Stimulated activated memory B cell treated with anti-CD40 and anti-IgM and Interleukin-4, amounts not matched to agents 10 μg/mL and 1 μg/mL and 100 μg/mL, for 72 hours (primary cell): ENCODE results near the gene TNFSF15.

Experiments used
- ATAC-seq: fragments of 150-1000 bp; cut with Tn5 transposase; 2 replicates; pipeline ENCODE4 v1.10.0; 2021
- H3K27ac Mint-ChIP-seq: one replicate; pipeline ENCODE4 v1.8.0; 2022; ENCODE audit warnings: mild to moderate bottlenecking, mixed read lengths
- H3K27me3 Mint-ChIP-seq: one replicate; pipeline ENCODE4 v1.8.0; 2022; ENCODE audit warnings: mixed read lengths
- H3K36me3 Mint-ChIP-seq: one replicate; pipeline ENCODE4 v1.8.0; 2022; ENCODE audit warnings: mixed read lengths
- H3K4me1 Mint-ChIP-seq: one replicate; pipeline ENCODE4 v1.8.0; 2022; ENCODE audit warnings: mixed read lengths
- H3K4me3 Mint-ChIP-seq: one replicate; pipeline ENCODE4 v1.8.0; 2022; ENCODE audit warnings: mild to moderate bottlenecking, moderate library complexity, mixed read lengths
- H3K9me3 Mint-ChIP-seq: one replicate; pipeline ENCODE4 v1.8.0; 2022; ENCODE audit warnings: mixed read lengths

Gene TNFSF15

DNA sequence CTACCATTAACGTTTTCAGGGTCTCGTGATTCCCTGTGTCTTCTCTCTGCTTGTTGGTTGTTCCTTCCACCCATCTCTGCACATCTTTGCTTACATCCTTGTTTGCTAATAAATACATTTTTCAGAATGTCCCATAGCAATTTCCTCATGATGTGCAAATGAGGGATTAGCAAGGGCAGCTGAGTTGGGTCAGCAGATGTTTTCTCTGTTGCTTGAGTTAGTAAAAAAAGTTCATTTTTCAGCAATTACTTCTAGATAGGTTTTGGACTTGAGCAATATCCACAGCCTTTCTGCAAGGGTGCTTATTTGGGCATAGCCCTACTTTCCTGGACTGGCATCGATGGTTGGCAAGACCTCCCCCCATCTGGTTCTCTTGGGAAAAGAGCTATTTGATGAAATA, 4.8 kb upstream of the TNFSF15 start:
- H3K27ac Mint-ChIP-seq: no peak overlapping the region
- peaks cover 17% of the 10 kb centered on the region for H3K27me3 Mint-ChIP-seq
- no peak for ATAC-seq
- peaks cover 38% of the 10 kb centered on the region for H3K4me1 Mint-ChIP-seq
- H3K4me3 Mint-ChIP-seq: no peak overlapping the region
- H3K36me3 Mint-ChIP-seq: peaks cover 5% of the 10 kb centered on the region
- H3K9me3 Mint-ChIP-seq: peaks cover 3% of the 10 kb centered on the region

DNA sequence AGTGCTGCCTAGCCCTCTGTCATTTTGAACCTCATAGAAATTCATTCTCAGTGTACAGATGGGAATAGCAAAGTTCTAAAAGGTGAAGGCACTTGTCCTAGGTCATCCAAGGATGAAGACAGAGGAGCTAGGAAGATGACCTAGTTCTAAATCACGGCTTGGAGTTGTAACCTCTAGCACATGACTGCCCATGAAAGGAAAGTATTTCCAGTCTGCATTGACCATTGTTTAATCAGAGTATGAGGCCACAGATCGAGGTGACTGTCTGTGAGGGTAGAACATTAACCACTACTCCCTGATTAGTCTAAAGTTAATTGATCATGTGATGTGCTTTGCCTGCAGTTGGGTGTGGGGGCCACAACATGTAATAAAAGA, 674 bp upstream of the TNFSF15 start:
- H3K4me1 Mint-ChIP-seq: peaks cover 47% of the 10 kb centered on the region
- no peaks in the 10 kb centered on the region for H3K36me3 Mint-ChIP-seq
- peak; percentile 14 for ATAC-seq

DNA sequence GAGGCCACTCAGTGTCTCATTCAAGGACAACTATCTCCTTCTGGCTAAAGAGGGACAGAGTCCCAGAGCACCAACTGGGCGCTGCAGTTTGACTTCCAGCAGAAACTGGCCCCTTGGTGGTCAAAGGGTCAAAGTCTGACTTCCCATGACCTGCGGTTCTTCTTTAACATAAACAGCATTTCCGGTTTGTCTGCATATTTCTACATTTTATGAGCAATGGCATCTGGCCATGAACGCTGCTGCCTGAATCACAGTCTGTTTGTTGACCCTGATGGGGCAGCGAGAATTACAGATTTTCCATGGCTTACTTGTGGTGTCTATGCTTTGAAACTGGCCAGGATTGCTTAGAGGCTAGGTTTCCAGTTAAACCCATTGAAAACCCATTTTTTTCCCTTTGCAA, 1.3 kb downstream of the TNFSF15 start:
- Mint-ChIP-seq H3K27me3 (no peaks in the 10 kb centered on the region), H3K27ac (no peak overlapping the region), H3K9me3 (no peaks in the 10 kb centered on the region), H3K4me3 (no peak overlapping the region), H3K36me3 (no peaks in the 10 kb centered on the region), H3K4me1 (peaks cover 46% of the 10 kb centered on the region)
- ATAC-seq: no peak

More for the DNA sequence above, 674 bp upstream of the TNFSF15 start:
- peak overlapping the region; percentile 33 for H3K27ac Mint-ChIP-seq
- no peak overlapping the region for H3K4me3 Mint-ChIP-seq
- no peaks in the 10 kb centered on the region for H3K9me3 Mint-ChIP-seq
- no peaks in the 10 kb centered on the region for H3K27me3 Mint-ChIP-seq

DNA sequence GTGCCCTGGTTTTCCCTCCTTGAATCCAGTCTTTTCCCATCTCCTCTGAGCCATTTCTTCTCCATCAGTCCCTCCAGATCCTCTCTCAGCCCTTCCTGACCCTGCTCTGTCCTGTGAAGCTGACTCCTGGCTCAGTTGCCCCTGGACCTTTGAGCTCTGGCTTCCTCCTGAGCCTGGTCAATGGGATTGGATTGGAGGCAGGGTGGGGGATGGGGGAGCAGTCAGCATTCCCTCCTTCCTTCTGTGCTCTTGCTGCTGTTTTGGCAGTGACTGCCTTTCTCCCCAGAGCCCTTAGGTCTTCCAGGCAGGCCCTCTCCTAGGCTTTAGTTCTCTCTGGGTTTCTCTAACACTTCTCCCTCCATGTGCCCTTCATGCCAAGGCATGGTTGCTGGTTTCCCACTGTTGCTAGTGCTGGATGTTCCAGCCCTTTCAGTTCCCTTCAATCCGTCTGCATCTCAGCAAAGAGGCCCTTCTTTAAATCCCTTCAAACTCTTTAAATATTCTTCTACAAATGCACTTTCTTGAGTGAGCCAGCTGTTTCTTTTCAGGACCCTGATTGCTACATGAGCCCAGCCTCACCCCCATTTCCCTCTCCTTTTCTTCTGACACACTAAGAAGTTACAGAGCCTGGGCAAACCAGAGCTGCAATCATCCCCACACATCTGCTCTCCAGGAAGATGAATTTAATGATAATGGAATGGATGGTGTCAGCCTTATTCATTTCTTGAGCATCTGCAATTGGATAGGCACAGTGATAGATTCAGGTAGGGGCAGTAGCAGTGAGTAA, 2.2 kb downstream of the TNFSF15 start:
- Mint-ChIP-seq H3K27me3 (no peaks in the 10 kb centered on the region), H3K27ac (peak overlapping the region; percentile 6), H3K36me3 (no peaks in the 10 kb centered on the region), H3K4me1 (peaks cover 38% of the 10 kb centered on the region), H3K9me3 (no peaks in the 10 kb centered on the region), H3K4me3 (no peak overlapping the region)
- ATAC-seq: no peak

DNA sequence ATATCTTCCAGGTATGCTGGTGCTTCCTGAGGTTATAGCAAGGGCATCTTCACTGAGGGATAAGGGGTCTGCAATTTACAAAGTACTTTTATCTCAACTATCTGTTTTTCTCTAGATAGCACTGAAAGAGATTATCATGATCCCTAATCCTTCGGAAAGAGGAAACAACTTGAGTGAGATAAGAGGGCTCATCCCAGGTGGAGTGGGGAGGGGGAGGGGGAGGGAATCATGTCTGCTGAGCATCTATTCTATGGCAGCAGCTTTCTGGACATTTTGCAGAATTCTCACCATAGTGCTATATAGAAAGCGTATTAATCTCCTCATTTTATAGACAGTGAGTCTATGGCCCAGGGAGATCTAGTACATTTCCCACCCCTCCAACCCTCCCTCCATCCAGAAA, 5.9 kb downstream of the TNFSF15 start:
- H3K9me3 Mint-ChIP-seq: no peaks in the 10 kb centered on the region
- peaks cover 7% of the 10 kb centered on the region for H3K4me1 Mint-ChIP-seq
- H3K27me3 Mint-ChIP-seq: no peaks in the 10 kb centered on the region
- H3K36me3 Mint-ChIP-seq: no peaks in the 10 kb centered on the region
- no peak overlapping the region for H3K4me3 Mint-ChIP-seq
- no peak overlapping the region for H3K27ac Mint-ChIP-seq
- ATAC-seq: no peak

DNA sequence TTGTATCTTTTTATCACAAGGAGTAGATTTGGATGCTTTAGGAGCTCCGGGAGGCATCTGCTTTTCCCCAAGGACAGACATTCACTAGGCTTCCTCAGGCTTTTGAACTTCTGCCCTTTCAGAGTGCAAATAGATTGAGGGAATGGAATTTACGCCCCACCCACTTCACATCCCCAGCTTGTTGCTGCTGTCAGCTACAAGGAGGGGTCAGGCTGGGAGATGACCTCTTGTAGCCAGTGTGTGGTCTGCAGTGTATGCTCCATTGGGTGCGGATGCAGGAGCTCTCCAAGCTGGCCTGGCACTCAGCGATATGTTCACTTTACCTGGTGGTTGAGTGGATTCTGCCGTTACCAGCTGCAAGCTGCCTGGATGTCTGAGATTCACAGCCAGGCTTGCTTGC, 6.4 kb downstream of the TNFSF15 start:
- Mint-ChIP-seq H3K4me1 (peaks cover 7% of the 10 kb centered on the region), H3K9me3 (no peaks in the 10 kb centered on the region), H3K27me3 (no peaks in the 10 kb centered on the region), H3K27ac (no peak overlapping the region), H3K36me3 (no peaks in the 10 kb centered on the region), H3K4me3 (no peak overlapping the region)
- ATAC-seq: no peak

DNA sequence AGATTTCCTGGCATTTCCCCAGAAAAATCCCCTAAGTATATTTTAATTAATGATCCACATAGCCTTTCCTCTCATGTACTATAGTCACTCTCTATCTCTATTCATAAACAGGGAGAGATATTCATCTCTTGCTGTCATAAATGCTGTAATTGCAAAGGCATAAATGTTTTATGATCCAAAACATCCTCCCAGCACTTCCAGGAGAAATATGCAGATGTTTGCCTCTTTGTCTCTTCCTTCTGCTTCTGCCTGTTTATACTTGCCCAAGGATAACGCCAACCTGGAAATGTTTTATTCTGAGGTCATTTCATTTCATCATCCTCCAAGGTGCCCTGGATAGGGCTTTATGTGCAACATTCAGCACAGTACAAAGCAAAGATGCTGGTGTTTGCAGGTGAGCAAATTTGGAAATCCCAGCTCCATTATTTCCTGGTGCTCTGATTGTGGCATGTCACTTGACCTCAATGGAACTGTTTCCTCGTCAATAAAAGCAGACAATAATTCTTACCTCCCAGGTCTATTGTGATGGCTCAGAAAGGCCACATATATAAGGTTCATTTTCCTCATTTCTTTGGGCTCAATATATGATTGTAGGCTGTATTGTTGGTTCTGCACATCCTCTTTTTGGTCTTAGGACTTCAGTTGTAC, 6.9 kb downstream of the TNFSF15 start:
- ATAC-seq: no peak
- Mint-ChIP-seq H3K4me1 (peaks cover 4% of the 10 kb centered on the region), H3K27ac (no peak overlapping the region), H3K9me3 (no peaks in the 10 kb centered on the region), H3K36me3 (no peaks in the 10 kb centered on the region), H3K27me3 (no peaks in the 10 kb centered on the region), H3K4me3 (no peak overlapping the region)

DNA sequence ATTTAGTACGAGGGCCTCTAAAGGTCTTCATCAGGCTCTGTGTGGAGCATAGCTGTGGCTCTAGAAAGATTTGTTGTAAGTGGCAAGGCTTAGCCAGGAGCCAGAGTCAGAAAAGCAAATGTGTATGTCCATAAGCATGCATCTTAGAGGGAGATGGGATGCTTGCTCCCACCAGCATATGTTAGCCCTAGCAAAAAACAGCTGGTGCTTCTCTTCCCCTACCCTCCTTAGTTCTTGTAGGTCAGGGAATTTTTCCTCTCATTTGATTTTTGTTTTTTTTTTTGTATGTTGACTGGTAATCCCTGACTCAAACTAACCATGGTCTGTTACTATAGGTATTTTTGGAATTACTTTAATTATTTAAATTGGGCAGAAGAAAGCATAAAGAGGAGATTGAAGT, 7.7 kb downstream of the TNFSF15 start:
- no peaks in the 10 kb centered on the region for H3K27me3 Mint-ChIP-seq
- no peak for ATAC-seq
- H3K4me1 Mint-ChIP-seq: no peaks in the 10 kb centered on the region
- no peak overlapping the region for H3K27ac Mint-ChIP-seq
- H3K4me3 Mint-ChIP-seq: no peak overlapping the region
- H3K36me3 Mint-ChIP-seq: no peaks in the 10 kb centered on the region
- H3K9me3 Mint-ChIP-seq: no peaks in the 10 kb centered on the region

DNA sequence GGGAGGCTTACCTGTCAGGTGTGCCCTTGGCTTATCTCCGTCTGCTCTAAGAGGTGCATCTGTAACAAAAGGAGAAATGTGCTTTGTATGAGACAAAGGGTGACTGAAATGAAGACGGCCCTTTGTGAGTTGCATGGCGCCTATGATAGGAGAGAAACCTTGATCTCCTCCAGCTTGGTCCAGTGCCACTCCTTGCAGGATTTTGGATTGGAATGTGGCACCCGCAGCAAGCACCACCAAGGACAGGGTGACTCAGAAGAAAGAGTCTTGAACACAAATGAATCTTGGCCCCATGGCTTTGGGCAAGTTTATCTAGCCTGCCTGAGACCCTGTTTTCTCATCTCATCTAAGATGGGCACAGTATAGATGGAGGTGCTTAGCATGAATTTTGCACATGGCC, 13.4 kb downstream of the TNFSF15 start:
- no peak overlapping the region for H3K4me3 Mint-ChIP-seq
- H3K4me1 Mint-ChIP-seq: peaks cover 26% of the 10 kb centered on the region
- H3K27me3 Mint-ChIP-seq: no peaks in the 10 kb centered on the region
- no peaks in the 10 kb centered on the region for H3K36me3 Mint-ChIP-seq
- no peaks in the 10 kb centered on the region for H3K9me3 Mint-ChIP-seq
- no peak for ATAC-seq
- H3K27ac Mint-ChIP-seq: no peak overlapping the region

DNA sequence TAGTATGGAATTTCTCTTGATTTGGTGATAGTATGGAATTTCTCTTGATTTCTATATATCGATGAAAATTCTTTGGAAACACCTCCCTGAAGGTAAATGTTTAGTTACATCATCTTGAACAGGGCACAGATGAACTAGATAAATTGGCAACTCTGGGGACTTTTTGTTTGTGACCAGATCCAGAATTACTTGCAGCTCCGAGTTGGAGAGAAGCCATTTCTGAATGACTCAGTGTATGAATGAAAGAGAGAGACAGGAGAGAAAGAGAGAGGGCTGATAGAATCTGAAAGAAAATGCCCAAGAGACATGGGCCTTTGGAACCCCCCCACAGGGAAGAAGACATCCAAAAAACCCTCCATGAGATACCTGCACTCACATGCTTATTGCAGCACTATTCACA, 14.1 kb downstream of the TNFSF15 start:
- H3K4me3 Mint-ChIP-seq: no peak overlapping the region
- no peaks in the 10 kb centered on the region for H3K36me3 Mint-ChIP-seq
- no peaks in the 10 kb centered on the region for H3K27me3 Mint-ChIP-seq
- no peaks in the 10 kb centered on the region for H3K9me3 Mint-ChIP-seq
- H3K4me1 Mint-ChIP-seq: peaks cover 30% of the 10 kb centered on the region
- ATAC-seq: no peak
- no peak overlapping the region for H3K27ac Mint-ChIP-seq

DNA sequence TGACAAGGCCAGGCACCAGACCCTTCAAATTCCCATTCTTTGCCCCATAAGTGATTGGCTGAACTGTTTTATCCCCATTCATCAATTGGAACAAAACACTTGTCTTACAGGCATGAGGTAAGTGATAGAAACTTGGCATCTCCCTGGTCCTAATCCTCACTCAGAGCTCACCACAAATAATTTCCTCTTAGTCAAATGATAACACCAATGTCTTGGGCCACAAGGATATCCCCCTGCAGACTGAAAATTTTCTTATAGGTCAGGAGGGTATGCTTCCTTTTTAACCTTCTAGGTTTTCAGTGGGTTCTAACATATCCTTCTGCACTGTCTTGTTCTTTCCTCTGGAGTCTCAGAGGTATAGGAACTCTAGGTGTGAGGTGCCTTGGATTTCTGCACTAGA, 14.5 kb downstream of the TNFSF15 start:
- Mint-ChIP-seq H3K27me3 (no peaks in the 10 kb centered on the region), H3K9me3 (no peaks in the 10 kb centered on the region)

DNA sequence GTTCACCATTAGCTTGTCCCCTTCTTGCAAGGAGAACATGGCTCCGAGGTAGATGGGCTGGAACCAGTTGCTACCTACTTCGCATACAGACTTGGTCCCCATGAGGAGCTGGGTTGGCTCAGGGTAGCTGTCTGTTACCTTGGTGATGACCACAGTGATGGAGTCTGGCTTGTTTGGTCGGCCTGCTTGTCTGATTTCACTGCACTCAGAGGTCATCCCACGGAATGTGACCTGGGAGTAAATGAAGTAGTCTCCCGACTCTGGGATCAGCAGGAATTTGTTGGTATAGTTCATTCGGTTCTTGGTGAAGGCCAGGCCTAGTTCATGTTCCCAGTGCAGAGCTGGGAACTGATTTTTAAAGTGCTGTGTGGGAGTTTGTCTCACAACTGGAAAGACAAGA, 15.3 kb downstream of the TNFSF15 start:
- ATAC-seq: no peak
- H3K27me3 Mint-ChIP-seq: no peaks in the 10 kb centered on the region
- H3K36me3 Mint-ChIP-seq: no peaks in the 10 kb centered on the region
- H3K4me3 Mint-ChIP-seq: no peak overlapping the region
- H3K9me3 Mint-ChIP-seq: no peaks in the 10 kb centered on the region
- no peak overlapping the region for H3K27ac Mint-ChIP-seq
- peaks cover 41% of the 10 kb centered on the region for H3K4me1 Mint-ChIP-seq

More for the DNA sequence above, 14.5 kb downstream of the TNFSF15 start:
- no peak overlapping the region for H3K4me3 Mint-ChIP-seq
- H3K36me3 Mint-ChIP-seq: no peaks in the 10 kb centered on the region
- no peak overlapping the region for H3K27ac Mint-ChIP-seq
- ATAC-seq: peak; percentile 59
- H3K4me1 Mint-ChIP-seq: peaks cover 33% of the 10 kb centered on the region

DNA sequence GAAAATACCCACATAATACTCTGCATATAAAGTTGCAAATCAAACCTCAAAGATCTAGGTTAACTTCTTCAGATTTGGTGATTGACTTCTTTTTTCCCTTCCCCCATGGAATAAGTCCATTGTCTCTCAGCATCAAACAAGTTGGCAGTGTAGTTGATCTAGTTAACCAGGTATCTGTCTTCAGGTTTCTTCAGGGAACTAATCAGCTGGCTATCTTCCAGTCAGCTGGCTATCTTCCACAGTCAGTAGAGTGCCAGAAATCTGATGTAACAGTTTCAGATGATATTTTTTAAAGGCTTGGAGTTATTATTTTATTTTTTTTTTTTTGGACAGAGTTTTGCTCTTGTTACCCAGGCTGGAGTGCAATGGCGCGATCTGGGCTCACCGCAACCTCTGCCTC, 16.8 kb downstream of the TNFSF15 start:
- Mint-ChIP-seq H3K27me3 (no peaks in the 10 kb centered on the region), H3K27ac (no peak overlapping the region), H3K4me1 (peaks cover 56% of the 10 kb centered on the region), H3K4me3 (no peak overlapping the region), H3K9me3 (no peaks in the 10 kb centered on the region), H3K36me3 (no peaks in the 10 kb centered on the region)
- no peak for ATAC-seq

DNA sequence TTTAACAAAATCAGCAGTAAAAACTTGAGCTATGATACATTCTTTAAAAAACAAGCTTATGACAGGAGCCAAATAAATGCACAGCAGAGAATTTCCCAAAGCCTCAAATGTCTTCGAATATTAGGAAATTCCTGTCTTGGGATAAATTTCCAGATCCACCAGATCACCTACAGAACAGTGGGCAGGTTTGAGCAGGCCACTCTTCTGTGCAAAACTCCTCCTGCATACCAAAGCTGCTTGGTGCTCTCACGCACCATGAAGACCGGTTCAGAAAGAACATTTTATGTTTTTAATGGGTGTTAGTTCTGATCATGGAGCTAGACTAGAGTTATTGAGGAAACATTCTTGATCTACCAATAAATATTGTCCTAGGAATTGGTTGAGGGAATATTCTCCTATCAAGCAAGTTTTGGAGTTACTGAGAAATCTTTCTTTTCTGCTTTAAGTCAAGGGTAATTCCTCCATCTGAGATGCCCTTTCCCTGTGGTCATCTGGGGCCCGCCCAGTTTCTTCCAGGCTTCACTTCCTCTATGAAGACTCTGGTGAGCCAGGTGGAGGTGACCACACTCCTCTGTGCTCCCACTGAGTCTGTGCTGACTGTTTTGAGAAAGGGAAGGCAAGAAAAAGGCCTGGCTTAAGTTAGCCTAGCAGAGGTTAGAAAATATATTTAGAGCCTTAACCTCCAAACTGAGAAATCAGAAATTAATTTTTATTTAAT, 17.9 kb downstream of the TNFSF15 start:
- Mint-ChIP-seq H3K4me1 (peaks cover 63% of the 10 kb centered on the region), H3K4me3 (no peak overlapping the region), H3K27ac (no peak overlapping the region), H3K9me3 (no peaks in the 10 kb centered on the region), H3K36me3 (no peaks in the 10 kb centered on the region), H3K27me3 (no peaks in the 10 kb centered on the region)
- ATAC-seq: peak; percentile 64

DNA sequence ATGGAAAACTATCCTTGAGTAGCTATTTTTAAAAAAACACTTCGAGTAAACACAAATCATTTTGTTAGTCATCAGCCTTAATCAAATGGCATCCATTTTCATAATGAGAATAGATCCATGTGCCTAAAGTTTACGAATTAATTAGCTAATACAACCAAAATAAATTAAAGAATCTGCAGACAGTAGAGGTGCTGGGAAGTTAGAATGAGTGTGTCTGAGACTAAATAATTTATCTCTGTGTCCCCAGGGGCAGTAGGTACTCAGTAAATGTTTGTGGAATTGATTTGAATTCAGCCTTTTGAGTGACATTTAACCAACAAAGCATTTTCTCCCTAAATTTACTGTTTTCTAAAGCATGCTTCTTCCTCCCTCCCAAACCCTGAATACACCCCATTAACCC, 18.6 kb downstream of the TNFSF15 start:
- Mint-ChIP-seq H3K9me3 (no peaks in the 10 kb centered on the region), H3K4me3 (no peak overlapping the region), H3K27ac (no peak overlapping the region), H3K4me1 (peaks cover 68% of the 10 kb centered on the region), H3K27me3 (no peaks in the 10 kb centered on the region), H3K36me3 (no peaks in the 10 kb centered on the region)
- no peak for ATAC-seq
